ENCODE data around the gene RGS9BP.

The RGS9BP gene

DNA sequence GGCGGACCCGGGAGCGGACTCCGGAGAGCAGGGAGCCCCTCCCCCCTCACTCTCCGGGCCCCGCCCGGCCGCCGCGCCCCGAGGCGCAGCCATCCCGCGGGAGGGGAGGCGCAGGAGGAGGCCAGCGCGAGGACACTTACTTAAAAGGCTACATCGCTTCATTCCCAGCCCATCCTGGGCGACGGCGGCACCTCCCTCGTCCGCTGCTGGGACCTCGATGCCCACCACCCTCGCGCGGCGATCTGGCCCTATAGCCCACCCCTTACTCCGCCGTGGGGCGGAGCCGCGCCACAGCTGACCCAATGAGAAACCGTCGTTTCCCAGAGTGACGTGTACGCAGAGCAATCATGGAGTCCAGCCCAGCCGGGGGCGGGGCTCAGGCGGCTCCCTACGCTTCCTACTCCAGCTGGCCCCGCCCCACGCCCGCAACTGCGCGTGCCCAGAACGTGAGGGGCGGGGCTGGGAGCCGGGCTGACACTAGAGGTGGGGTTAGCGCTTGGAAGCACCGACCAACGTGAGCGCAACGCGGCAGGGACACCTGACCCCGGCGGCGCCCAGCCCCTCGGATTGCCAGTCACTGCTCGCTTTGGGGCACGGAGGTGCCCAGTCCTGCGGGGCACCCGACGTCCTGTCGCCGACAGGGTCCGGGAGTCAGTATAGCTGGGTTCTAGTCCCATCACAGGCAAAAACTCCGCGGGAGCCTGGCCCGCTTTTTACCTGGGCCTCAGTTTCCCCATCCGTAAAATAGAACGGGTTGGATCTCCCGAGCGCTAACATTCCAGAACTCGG, 523 bp upstream of the RGS9BP start, which contains the start of gene ANKRD27:
Gene ANKRD27, minus strand, starts transcription at position 250 of the 789 bp plus-strand sequence. CDS start 16,165 bp downstream, outside the sequence.
- H3K4me1 Mint-ChIP-seq (ENCODE audit: low read depth) = peaks cover 26% of the 10 kb centered on the region
- peak within 1 kb of the TSS; percentile 92 for H3K27ac Mint-ChIP-seq
- H3K27me3 Mint-ChIP-seq (ENCODE audit: low read depth) = peaks cover 20% of the 10 kb centered on the region
- peak; percentile 98 for DNase-seq (ENCODE audit: low spot score)
- H3K4me3 Mint-ChIP-seq = peak within 1 kb of the TSS; percentile 97
- no peaks in the 10 kb centered on the region for H3K9me3 Mint-ChIP-seq
- peaks cover 9% of the 10 kb centered on the region for H3K36me3 Mint-ChIP-seq (ENCODE audit: low read depth)

DNA sequence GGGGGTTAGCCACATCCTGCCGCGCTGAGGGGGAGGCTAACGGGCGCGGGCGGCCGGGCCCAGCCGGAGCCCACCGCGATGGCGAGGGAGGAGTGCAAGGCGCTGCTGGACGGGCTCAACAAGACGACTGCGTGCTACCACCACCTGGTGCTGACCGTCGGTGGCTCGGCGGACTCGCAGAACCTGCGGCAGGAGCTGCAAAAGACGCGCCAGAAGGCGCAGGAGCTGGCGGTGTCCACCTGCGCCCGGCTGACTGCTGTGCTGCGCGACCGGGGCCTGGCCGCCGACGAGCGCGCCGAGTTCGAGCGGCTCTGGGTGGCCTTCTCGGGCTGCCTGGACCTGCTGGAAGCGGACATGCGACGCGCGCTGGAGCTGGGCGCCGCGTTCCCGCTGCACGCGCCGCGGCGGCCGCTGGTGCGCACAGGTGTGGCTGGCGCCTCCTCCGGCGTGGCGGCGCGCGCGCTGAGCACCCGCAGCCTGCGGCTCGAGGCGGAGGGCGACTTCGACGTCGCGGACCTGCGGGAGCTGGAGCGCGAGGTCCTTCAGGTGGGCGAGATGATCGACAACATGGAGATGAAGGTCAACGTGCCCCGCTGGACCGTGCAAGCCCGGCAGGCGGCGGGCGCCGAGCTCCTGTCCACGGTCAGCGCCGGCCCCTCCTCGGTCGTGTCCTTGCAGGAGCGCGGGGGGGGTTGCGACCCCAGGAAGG, 692 bp downstream of the RGS9BP start:
- Mint-ChIP-seq H3K9me3 (no peaks in the 10 kb centered on the region), H3K36me3 (ENCODE audit: low read depth) (peaks cover 7% of the 10 kb centered on the region), H3K27ac (no peak overlapping the region), H3K4me1 (ENCODE audit: low read depth) (peaks cover 24% of the 10 kb centered on the region), H3K27me3 (ENCODE audit: low read depth) (peaks cover 28% of the 10 kb centered on the region), H3K4me3 (peak overlapping the region; percentile 83)
- peak; percentile 24 for DNase-seq (ENCODE audit: low spot score)

DNA sequence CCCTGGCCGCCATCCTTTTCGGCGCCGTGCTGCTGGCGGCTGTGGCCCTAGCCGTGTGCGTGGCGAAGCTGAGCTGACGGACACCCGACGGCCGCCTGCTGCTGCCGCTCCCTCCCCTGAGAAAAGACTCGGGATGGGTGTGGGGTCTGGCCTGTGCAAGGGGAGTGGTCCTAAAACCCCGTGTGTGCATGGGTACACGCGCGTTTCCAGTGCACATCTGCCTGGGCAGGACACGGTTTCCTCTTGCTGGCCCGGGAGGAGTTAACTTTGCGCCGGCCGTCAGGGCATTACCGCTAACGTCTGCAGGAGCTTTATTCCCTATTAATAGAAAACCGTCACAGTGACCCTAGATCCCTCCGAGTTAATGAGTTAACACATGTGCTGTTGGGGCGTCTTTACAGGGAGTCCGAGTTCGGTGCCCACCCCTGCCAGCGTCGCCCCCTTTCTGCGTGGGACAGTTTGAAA, 1.3 kb downstream of the RGS9BP start:
- H3K36me3 Mint-ChIP-seq (ENCODE audit: low read depth) = peaks cover 4% of the 10 kb centered on the region
- no peak overlapping the region for H3K27ac Mint-ChIP-seq
- peaks cover 28% of the 10 kb centered on the region for H3K27me3 Mint-ChIP-seq (ENCODE audit: low read depth)
- no peak for DNase-seq (ENCODE audit: low spot score)
- peak overlapping the region; percentile 48 for H3K4me3 Mint-ChIP-seq
- no peaks in the 10 kb centered on the region for H3K9me3 Mint-ChIP-seq
- H3K4me1 Mint-ChIP-seq (ENCODE audit: low read depth) = peaks cover 21% of the 10 kb centered on the region

DNA sequence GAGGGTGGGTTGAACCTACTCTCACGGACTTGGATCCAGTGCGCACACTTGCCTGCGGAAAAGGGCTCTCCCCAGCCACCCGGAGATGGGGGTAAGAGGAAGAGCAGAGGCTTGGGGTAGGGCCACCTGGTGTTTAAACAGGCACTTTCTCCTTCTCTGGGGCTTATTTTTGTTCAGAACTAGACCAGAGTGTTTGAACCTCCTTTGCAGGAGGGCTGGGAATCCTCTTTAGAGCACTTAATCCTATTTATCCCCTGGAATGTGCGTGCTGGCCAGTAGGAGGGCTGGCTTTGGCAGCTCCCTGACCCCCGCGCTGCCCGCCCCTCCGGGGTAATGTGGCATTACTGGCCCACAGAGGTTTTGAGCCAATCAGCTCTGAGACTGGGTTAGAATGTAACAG, 2.0 kb downstream of the RGS9BP start:
- peak overlapping the region; percentile 45 for H3K27ac Mint-ChIP-seq

DNA sequence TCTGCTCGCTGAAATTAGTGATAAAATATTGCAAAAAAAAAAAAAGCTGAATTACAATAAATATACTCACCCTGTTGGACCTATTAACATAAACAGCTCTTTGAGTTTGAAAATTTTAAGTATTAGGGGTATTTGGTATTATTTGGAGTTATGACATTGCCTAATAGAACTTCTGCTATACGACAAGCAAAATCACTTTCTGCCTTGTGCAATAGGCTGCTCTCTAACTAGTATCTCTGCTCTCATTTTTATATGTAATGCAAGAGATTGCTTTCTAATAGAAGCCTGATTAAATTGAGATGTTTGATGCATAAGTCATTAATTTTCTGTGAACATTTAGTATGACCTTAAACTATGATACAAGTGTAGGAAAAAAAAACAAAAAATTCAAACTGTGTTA, 5.3 kb downstream of the RGS9BP start:
- H3K4me3 Mint-ChIP-seq = no peak overlapping the region

More for the DNA sequence above, 2.0 kb downstream of the RGS9BP start:
- Mint-ChIP-seq H3K4me1 (ENCODE audit: low read depth) (peaks cover 16% of the 10 kb centered on the region), H3K9me3 (no peaks in the 10 kb centered on the region), H3K4me3 (peak overlapping the region; percentile 48), H3K27me3 (ENCODE audit: low read depth) (peaks cover 31% of the 10 kb centered on the region), H3K36me3 (ENCODE audit: low read depth) (peaks cover 4% of the 10 kb centered on the region)
- DNase-seq (ENCODE audit: low spot score) = no peak

DNA sequence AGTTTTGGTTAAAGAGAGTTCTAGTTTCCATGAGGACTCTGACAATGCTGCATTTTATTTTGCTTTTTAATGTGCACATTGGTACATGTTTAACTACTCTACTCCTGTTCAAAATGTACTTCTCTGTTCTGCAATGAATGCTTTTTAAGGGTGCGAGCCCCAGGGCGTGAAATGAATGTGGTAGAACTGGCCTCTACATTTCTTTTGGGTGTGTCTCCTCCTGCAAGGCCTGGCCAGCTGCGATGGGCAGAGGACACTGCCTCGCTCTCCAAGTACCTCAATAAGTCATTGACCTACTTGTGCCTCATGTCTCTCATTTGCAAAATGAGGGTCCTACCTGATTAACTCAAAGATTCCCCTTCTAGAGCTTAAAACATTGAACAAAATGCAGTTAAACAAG, 6.7 kb downstream of the RGS9BP start:
- Mint-ChIP-seq H3K4me3 (no peak overlapping the region), H3K4me1 (ENCODE audit: low read depth) (peaks cover 2% of the 10 kb centered on the region), H3K36me3 (ENCODE audit: low read depth) (no peaks in the 10 kb centered on the region), H3K27me3 (ENCODE audit: low read depth) (peaks cover 23% of the 10 kb centered on the region), H3K27ac (no peak overlapping the region), H3K9me3 (no peaks in the 10 kb centered on the region)
- DNase-seq (ENCODE audit: low spot score) = no peak

More for the DNA sequence above, 5.3 kb downstream of the RGS9BP start:
- Mint-ChIP-seq H3K36me3 (ENCODE audit: low read depth) (no peaks in the 10 kb centered on the region), H3K27me3 (ENCODE audit: low read depth) (peaks cover 29% of the 10 kb centered on the region), H3K4me1 (ENCODE audit: low read depth) (peaks cover 6% of the 10 kb centered on the region), H3K27ac (no peak overlapping the region), H3K9me3 (no peaks in the 10 kb centered on the region)
- no peak for DNase-seq (ENCODE audit: low spot score)

DNA sequence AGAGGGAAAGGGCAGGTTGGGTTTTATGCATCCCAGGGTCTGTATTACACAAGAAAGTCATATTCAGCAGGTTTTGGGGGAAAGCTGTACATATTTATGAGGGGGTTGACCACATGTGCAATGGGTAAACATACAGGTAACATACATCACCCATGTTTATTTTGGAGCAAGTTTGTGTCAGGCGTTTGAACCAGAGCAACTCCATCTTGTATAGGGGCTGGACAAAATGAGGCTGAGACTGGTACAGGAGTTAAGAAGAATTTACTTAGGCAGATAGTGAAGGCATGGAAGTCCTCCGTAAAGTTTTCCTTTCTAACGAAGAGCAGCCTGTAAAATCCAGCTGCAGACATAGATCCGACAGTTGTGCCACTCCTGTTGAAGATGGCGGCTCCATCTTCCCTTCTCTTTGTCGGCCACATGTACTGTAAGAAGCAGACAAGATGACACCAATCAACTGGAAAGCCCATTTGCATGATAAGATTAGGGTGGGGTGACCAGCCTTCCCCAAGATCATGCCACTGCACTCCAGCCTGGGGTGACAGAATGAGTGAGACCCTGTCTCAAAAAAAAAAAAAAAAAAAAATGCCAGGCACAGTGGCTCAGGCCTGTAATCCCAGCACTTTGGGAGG, 11.3 kb downstream of the RGS9BP start:
- Mint-ChIP-seq H3K36me3 (ENCODE audit: low read depth) (no peaks in the 10 kb centered on the region), H3K4me1 (ENCODE audit: low read depth) (peaks cover 8% of the 10 kb centered on the region), H3K27me3 (ENCODE audit: low read depth) (peaks cover 3% of the 10 kb centered on the region), H3K4me3 (no peak overlapping the region), H3K9me3 (no peaks in the 10 kb centered on the region), H3K27ac (no peak overlapping the region)
- DNase-seq (ENCODE audit: low spot score) = no peak

DNA sequence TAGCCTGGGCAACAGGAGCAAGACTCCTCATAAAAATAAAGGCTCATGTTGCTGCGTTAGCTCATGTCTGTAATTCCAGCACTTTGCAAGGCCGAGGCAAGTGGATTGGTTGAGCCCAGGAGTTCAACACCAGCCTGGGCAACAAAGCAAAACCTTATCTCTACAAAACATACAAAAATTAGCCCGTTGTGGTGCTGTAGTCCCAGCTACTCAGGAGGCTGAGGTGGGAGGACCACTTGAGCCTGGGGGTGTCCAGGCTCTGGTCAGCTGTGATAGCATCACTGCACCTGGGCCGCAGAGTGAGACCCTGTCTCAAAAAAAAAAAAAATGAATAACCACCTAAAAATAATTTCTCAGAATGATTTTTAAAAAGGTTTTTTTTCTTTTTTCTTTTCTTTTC, 12.0 kb downstream of the RGS9BP start:
- H3K4me3 Mint-ChIP-seq = no peak overlapping the region
- H3K27me3 Mint-ChIP-seq (ENCODE audit: low read depth) = no peaks in the 10 kb centered on the region
- H3K4me1 Mint-ChIP-seq (ENCODE audit: low read depth) = peaks cover 8% of the 10 kb centered on the region
- peaks cover under 1% of the 10 kb centered on the region for H3K36me3 Mint-ChIP-seq (ENCODE audit: low read depth)
- no peak for DNase-seq (ENCODE audit: low spot score)
- no peak overlapping the region for H3K27ac Mint-ChIP-seq
- H3K9me3 Mint-ChIP-seq = no peaks in the 10 kb centered on the region

DNA sequence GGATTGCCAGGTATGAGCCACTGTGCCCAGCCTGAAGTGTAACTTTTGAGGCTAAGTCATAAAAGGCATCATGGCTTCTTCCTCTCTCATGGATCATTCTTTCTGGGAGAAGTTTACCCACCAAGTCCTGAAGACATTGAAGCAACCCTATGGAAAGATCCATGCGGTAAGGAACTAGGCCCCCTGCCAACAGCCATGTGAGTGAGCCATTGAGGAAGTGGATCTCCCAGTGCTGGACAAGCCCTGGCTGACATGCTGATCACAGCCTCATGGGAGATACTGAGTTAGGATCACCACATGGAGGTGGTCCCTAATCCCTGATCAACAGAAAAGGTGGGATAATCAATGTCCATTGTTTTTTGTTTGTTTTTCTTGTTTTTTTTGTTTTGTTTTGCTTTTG, 12.7 kb downstream of the RGS9BP start:
- no peak for DNase-seq (ENCODE audit: low spot score)
- Mint-ChIP-seq H3K27ac (no peak overlapping the region), H3K4me1 (ENCODE audit: low read depth) (peaks cover 14% of the 10 kb centered on the region), H3K4me3 (no peak overlapping the region), H3K9me3 (peaks cover 1% of the 10 kb centered on the region), H3K27me3 (ENCODE audit: low read depth) (no peaks in the 10 kb centered on the region), H3K36me3 (ENCODE audit: low read depth) (peaks cover 7% of the 10 kb centered on the region)

DNA sequence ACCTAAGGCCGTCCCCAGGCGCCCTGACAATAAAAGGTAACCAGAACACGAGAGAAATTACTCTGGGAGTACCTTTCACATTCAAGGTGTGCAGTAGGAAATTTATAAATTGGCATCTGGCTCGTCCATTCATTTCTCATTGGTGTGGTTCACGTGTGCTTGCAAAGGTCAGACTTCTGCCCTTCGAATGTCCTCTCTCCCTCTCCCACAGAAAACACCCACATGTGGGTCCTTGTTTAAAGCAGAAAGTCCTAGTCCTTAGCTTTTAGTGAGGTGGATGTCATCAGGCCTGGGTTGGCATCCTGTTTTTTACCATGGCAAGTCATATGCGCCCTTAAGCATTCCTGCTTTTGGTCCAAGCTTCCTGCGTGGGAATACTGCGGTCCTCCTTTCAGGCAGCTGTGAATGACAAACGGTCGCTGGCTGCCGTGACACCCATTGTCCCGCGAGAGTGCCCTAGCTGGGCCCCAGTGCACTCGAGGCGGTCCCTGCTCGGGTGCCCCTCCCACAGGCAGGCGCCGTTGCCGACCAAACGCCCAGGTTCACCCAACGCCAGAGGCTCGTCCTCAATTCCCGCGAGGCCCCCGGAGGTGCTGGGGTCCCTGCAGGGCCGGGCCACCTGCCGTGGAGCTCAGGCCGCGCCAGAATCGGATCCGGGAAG, 15.8 kb downstream of the RGS9BP start, which contains the start of gene NUDT19:
Gene NUDT19, plus strand, starts transcription at position 531 of the 661 bp plus-strand sequence. CDS start 140 bp downstream, outside the sequence.
- Mint-ChIP-seq H3K27me3 (ENCODE audit: low read depth) (no peaks in the 10 kb centered on the region), H3K9me3 (peaks cover 4% of the 10 kb centered on the region), H3K36me3 (ENCODE audit: low read depth) (peaks cover 32% of the 10 kb centered on the region), H3K4me3 (peak within 1 kb of the TSS; percentile 92), H3K4me1 (ENCODE audit: low read depth) (peaks cover 36% of the 10 kb centered on the region), H3K27ac (peak within 1 kb of the TSS; percentile 94)
- DNase-seq (ENCODE audit: low spot score) = peak; percentile 85

DNA sequence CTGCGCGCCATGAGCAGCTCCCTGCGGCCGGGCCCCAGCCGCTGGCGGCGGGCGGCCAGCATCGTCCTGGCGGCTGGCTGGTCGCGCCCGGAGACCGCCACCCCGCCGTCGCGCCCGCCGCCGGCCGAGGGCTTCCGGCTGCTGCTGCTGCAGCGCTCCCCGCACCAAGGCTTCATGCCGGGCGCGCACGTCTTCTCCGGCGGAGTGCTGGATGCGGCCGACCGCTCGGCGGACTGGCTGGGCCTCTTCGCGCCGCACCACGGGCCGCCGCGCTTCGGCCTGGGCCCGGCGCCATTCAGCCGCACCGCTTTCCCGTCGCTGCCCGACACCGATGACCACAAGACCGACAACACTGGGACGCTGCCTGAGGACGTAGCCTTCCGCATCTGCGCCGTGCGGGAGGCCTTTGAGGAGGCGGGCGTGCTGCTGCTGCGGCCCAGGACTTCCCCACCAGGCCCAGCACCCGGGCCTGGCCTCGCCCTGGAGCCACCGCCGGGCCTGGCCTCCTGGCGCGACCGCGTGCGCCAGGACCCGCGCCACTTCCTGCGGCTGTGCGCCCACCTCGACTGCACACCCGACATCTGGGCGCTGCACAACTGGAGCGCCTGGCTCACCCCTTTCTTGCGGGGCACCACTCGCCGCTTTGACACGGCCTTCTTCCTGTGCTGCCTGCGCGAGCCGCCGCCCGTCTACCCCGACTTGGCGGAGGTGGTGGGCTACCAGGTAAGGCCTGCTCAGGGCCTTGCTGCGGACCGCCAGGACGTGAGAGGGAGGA, 16.5 kb downstream of the RGS9BP start:
- peak; percentile 70 for DNase-seq (ENCODE audit: low spot score)
- Mint-ChIP-seq H3K9me3 (peaks cover 4% of the 10 kb centered on the region), H3K4me3 (peak overlapping the region; percentile 92), H3K36me3 (ENCODE audit: low read depth) (peaks cover 34% of the 10 kb centered on the region), H3K27me3 (ENCODE audit: low read depth) (no peaks in the 10 kb centered on the region), H3K4me1 (ENCODE audit: low read depth) (peaks cover 38% of the 10 kb centered on the region), H3K27ac (peak overlapping the region; percentile 94)

DNA sequence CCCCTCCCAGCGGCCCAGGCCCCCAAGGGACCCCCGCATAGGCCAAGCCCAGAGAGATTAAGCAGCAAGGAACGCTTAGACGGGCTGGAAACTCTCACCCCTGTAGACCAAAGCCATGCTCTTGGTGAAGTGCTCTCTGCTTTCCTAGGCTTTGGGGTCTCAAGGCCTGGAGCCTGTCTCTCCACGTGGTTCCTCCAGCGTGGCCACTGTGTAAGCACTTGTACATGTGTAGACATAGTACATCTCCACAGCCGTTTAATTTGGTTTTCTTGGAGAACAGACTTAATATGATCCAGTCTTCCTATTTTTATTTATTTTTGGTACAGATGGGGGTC, 17.0 kb downstream of the RGS9BP start:
- Mint-ChIP-seq H3K4me3 (peak overlapping the region; percentile 92), H3K27ac (peak overlapping the region; percentile 94), H3K36me3 (ENCODE audit: low read depth) (peaks cover 38% of the 10 kb centered on the region), H3K27me3 (ENCODE audit: low read depth) (no peaks in the 10 kb centered on the region), H3K9me3 (peaks cover 4% of the 10 kb centered on the region), H3K4me1 (ENCODE audit: low read depth) (peaks cover 38% of the 10 kb centered on the region)
- DNase-seq (ENCODE audit: low spot score) = no peak
